IPS-18a (cell line): ENCODE data around the gene TRMT1.

Experiments used
- H3K27ac ChIP-seq: one replicate; pipeline ENCODE4 v1.5.1; 2013; ENCODE audit warnings: low read length
- H3K27me3 ChIP-seq: one replicate; pipeline ENCODE4 v1.6.1; 2013; ENCODE audit warnings: mild to moderate bottlenecking, low read length; ENCODE audit not compliant: control insufficient read depth, insufficient read depth
- H3K36me3 ChIP-seq: one replicate; pipeline ENCODE4 v1.6.1; 2013; ENCODE audit warnings: low read depth, low read length; ENCODE audit not compliant: control insufficient read depth
- H3K4me1 ChIP-seq: one replicate; pipeline ENCODE4 v1.6.1; 2013; ENCODE audit warnings: low read depth, low read length; ENCODE audit not compliant: control insufficient read depth
- H3K4me3 ChIP-seq: one replicate; pipeline ENCODE4 v1.5.1; 2013; ENCODE audit warnings: low read length
- H3K9ac ChIP-seq: one replicate; pipeline ENCODE4 v1.6.1; 2013; ENCODE audit warnings: mild to moderate bottlenecking, low read length, moderate library complexity
- H3K9me3 ChIP-seq: one replicate; pipeline ENCODE4 v1.6.1; 2013; ENCODE audit warnings: low read depth, low read length; ENCODE audit not compliant: control insufficient read depth

The TRMT1 gene

GRCh38 chr19:13077240-13077639, 39.3 kb downstream of the TRMT1 start:
- Histone ChIP-seq H3K9ac (no peak overlapping the region), H3K9me3 (no peaks in the 10 kb centered on the region), H3K27me3 (peaks cover 13% of the 10 kb centered on the region), H3K27ac (no peak overlapping the region), H3K36me3 (no peaks in the 10 kb centered on the region), H3K4me3 (no peak overlapping the region), H3K4me1 (peaks cover 9% of the 10 kb centered on the region)

GRCh38 chr19:13076787-13077186, 39.8 kb downstream of the TRMT1 start:
- no peak overlapping the region for H3K27ac ChIP-seq
- peaks cover 8% of the 10 kb centered on the region for H3K4me1 ChIP-seq
- H3K27me3 ChIP-seq, result peaks cover 13% of the 10 kb centered on the region
- H3K4me3 ChIP-seq, result no peak overlapping the region
- H3K9ac ChIP-seq, result no peak overlapping the region
- no peaks in the 10 kb centered on the region for H3K36me3 ChIP-seq
- H3K9me3 ChIP-seq, result no peaks in the 10 kb centered on the region

GRCh38 chr19:13076320-13076719, 40.2 kb downstream of the TRMT1 start:
- peaks cover 8% of the 10 kb centered on the region for H3K4me1 ChIP-seq
- H3K36me3 ChIP-seq, result no peaks in the 10 kb centered on the region
- no peak overlapping the region for H3K27ac ChIP-seq

GRCh38 chr19:13074378-13074777, 42.2 kb downstream of the TRMT1 start:
- no peaks in the 10 kb centered on the region for H3K9me3 ChIP-seq
- peaks cover 17% of the 10 kb centered on the region for H3K27me3 ChIP-seq
- peaks cover 8% of the 10 kb centered on the region for H3K4me1 ChIP-seq
- no peak overlapping the region for H3K9ac ChIP-seq
- no peaks in the 10 kb centered on the region for H3K36me3 ChIP-seq
- H3K27ac ChIP-seq, result no peak overlapping the region
- H3K4me3 ChIP-seq, result no peak overlapping the region

More at GRCh38 chr19:13076320-13076719, 40.2 kb downstream of the TRMT1 start:
- no peak overlapping the region for H3K4me3 ChIP-seq
- no peak overlapping the region for H3K9ac ChIP-seq
- H3K27me3 ChIP-seq, result peaks cover 13% of the 10 kb centered on the region
- no peaks in the 10 kb centered on the region for H3K9me3 ChIP-seq

GRCh38 chr19:13073263-13073662, 43.3 kb downstream of the TRMT1 start:
- peaks cover 17% of the 10 kb centered on the region for H3K27me3 ChIP-seq
- H3K36me3 ChIP-seq, result no peaks in the 10 kb centered on the region
- H3K9ac ChIP-seq, result no peak overlapping the region
- H3K9me3 ChIP-seq, result no peaks in the 10 kb centered on the region
- H3K4me3 ChIP-seq, result no peak overlapping the region
- H3K4me1 ChIP-seq, result peaks cover 8% of the 10 kb centered on the region
- H3K27ac ChIP-seq, result no peak overlapping the region

GRCh38 chr19:13072188-13072908, 44.2 kb downstream of the TRMT1 start:
- H3K36me3 ChIP-seq, result no peaks in the 10 kb centered on the region
- no peak overlapping the region for H3K9ac ChIP-seq
- H3K27ac ChIP-seq, result no peak overlapping the region
- H3K4me3 ChIP-seq, result no peak overlapping the region
- peaks cover 3% of the 10 kb centered on the region for H3K4me1 ChIP-seq
- H3K27me3 ChIP-seq, result peaks cover 17% of the 10 kb centered on the region
- no peaks in the 10 kb centered on the region for H3K9me3 ChIP-seq

GRCh38 chr19:13071444-13072187, 44.9 kb downstream of the TRMT1 start:
- no peak overlapping the region for H3K4me3 ChIP-seq
- H3K27me3 ChIP-seq, result peaks cover 18% of the 10 kb centered on the region
- no peak overlapping the region for H3K9ac ChIP-seq
- H3K4me1 ChIP-seq, result no peaks in the 10 kb centered on the region
- H3K36me3 ChIP-seq, result no peaks in the 10 kb centered on the region
- no peaks in the 10 kb centered on the region for H3K9me3 ChIP-seq
- no peak overlapping the region for H3K27ac ChIP-seq

GRCh38 chr19:13070425-13071140, 46.0 kb downstream of the TRMT1 start:
- H3K27ac ChIP-seq, result no peak overlapping the region
- H3K9ac ChIP-seq, result no peak overlapping the region

GRCh38 chr19:13069415-13070359, 46.9 kb downstream of the TRMT1 start:
- Histone ChIP-seq H3K36me3 (no peaks in the 10 kb centered on the region), H3K4me3 (no peak overlapping the region), H3K4me1 (no peaks in the 10 kb centered on the region), H3K9ac (no peak overlapping the region), H3K27ac (no peak overlapping the region), H3K9me3 (no peaks in the 10 kb centered on the region), H3K27me3 (peaks cover 11% of the 10 kb centered on the region)

More at GRCh38 chr19:13070425-13071140, 46.0 kb downstream of the TRMT1 start:
- no peaks in the 10 kb centered on the region for H3K9me3 ChIP-seq
- H3K4me1 ChIP-seq, result no peaks in the 10 kb centered on the region
- no peaks in the 10 kb centered on the region for H3K36me3 ChIP-seq
- H3K4me3 ChIP-seq, result no peak overlapping the region
- peaks cover 12% of the 10 kb centered on the region for H3K27me3 ChIP-seq

GRCh38 chr19:13068085-13068846, 48.3 kb downstream of the TRMT1 start:
- no peaks in the 10 kb centered on the region for H3K4me1 ChIP-seq
- H3K27ac ChIP-seq, result no peak overlapping the region
- H3K36me3 ChIP-seq, result no peaks in the 10 kb centered on the region
- H3K9ac ChIP-seq, result no peak overlapping the region
- H3K9me3 ChIP-seq, result no peaks in the 10 kb centered on the region
- H3K4me3 ChIP-seq, result no peak overlapping the region
- H3K27me3 ChIP-seq, result peaks cover 25% of the 10 kb centered on the region
